Bone marrow (tissue), 2 donors: Measurements from ENCODE around the gene GNB1L.

Experiments
- DNase-seq, 2 donors: peaks; one replicate each; lab custom pipeline; 2025; lab: John Stamatoyannopoulos, UW

GNB1L gene

GRCh38 chr22:19863571-19863970 is 8.9 kb upstream of the GNB1L start:
- no peak for DNase-seq

GRCh38 chr22:19862619-19863246 is 8.1 kb upstream of the GNB1L start:
- no peak for DNase-seq

GRCh38 chr22:19859861-19860510 is 5.3 kb upstream of the GNB1L start:
- no peak for DNase-seq

GRCh38 chr22:19857382-19857781 is 2.7 kb upstream of the GNB1L start:
- no peak for DNase-seq

GRCh38 chr22:19855504-19856409 is 1.1 kb upstream of the GNB1L start:
- DNase-seq = peak; percentile 30 to 59

- no peak for DNase-seq
Observed at GRCh38 chr22:19853879-19854777, 546 bp downstream of the GNB1L start.

- no peak for DNase-seq
Observed at GRCh38 chr22:19853058-19853878, 1.4 kb downstream of the GNB1L start.

GRCh38 chr22:19852177-19852781 is 2.4 kb downstream of the GNB1L start:
- DNase-seq = no peak

- no peak for DNase-seq
Observed at GRCh38 chr22:19851291-19852176, 3.1 kb downstream of the GNB1L start.

GRCh38 chr22:19850763-19851109 is 3.9 kb downstream of the GNB1L start:
- DNase-seq = no peak

GRCh38 chr22:19849835-19850762 is 4.6 kb downstream of the GNB1L start:
- DNase-seq = no peak

GRCh38 chr22:19848298-19849224 is 6.1 kb downstream of the GNB1L start:
- DNase-seq = no peak

GRCh38 chr22:19847345-19847632 is 7.4 kb downstream of the GNB1L start:
- no peak for DNase-seq

- DNase-seq = no peak
Observed at GRCh38 chr22:19846620-19847344, 7.9 kb downstream of the GNB1L start.

- no peak for DNase-seq
Observed at GRCh38 chr22:19845054-19845722, 9.5 kb downstream of the GNB1L start.

- DNase-seq = peak; percentile 29 to 61
Observed at GRCh38 chr22:19844377-19845053, 10.2 kb downstream of the GNB1L start.
